Duodenal mucosa (tissue), 2 donors: ENCODE results near the gene RNF187.
A peak's percentile ranks its signal among the peaks of the same experiment; 100 is the strongest.

ENCODE experiments used
- H3K27ac ChIP-seq: one replicate; pipeline ENCODE4 v1.7.0; 2013; ENCODE audit warnings: low read depth, low read length
- H3K27me3 ChIP-seq, 2 donors: one replicate each; pipeline ENCODE4 v1.7.0; 2013; ENCODE audit warnings: low read length in 2 of 2, control low read depth in 1 of 2; ENCODE audit not compliant: insufficient read depth in 2 of 2, control insufficient read depth in 1 of 2
- H3K36me3 ChIP-seq, 2 donors: one replicate each; pipeline ENCODE4 v1.7.0; 2013; ENCODE audit warnings: low read length in 2 of 2, control low read depth in 1 of 2; ENCODE audit not compliant: insufficient read depth in 2 of 2, control insufficient read depth in 1 of 2
- H3K4me1 ChIP-seq, 2 donors: one replicate each; pipeline ENCODE4 v1.7.0; 2013; ENCODE audit warnings: low read length in 2 of 2, control low read depth in 1 of 2; ENCODE audit not compliant: insufficient read depth in 2 of 2, control insufficient read depth in 1 of 2
- H3K4me3 ChIP-seq, 2 donors: one replicate each; pipeline ENCODE4 v1.7.0; 2013; ENCODE audit warnings: low read length in 2 of 2, low read depth in 1 of 2
- H3K9ac ChIP-seq, 2 donors: one replicate each; pipeline ENCODE4 v1.7.0; 2013; ENCODE audit warnings: low read length in 2 of 2, low read depth in 1 of 2
- H3K9me3 ChIP-seq, 2 donors: one replicate each; pipeline ENCODE4 v1.7.0; 2013; ENCODE audit warnings: low read length in 2 of 2, control low read depth in 1 of 2; ENCODE audit not compliant: control insufficient read depth in 1 of 2

RNF187 gene

GRCh38 chr1:228483789-228484188 is 3.4 kb upstream of the RNF187 start:
- H3K27me3 ChIP-seq, result no peaks in the 10 kb centered on the region
- peaks cover 9 to 16% of the 10 kb centered on the region in 2 donors for H3K4me1 ChIP-seq
- no peak overlapping the region for H3K4me3 ChIP-seq
- no peak overlapping the region for H3K27ac ChIP-seq
- no peak overlapping the region for H3K9ac ChIP-seq
- no peaks in the 10 kb centered on the region for H3K9me3 ChIP-seq
- H3K36me3 ChIP-seq, result no peaks in the 10 kb centered on the region

GRCh38 chr1:228486596-228487335 is 416 bp upstream of the RNF187 start:
- Histone ChIP-seq H3K9ac (peak overlapping the region; percentile 92 to 97), H3K27ac (peak overlapping the region; percentile 100), H3K4me1 (peaks cover 14% of the 10 kb centered on the region in 2 donors), H3K4me3 (peak overlapping the region; percentile 99), H3K36me3 (peaks cover 5 to 17% of the 10 kb centered on the region in 2 donors), H3K27me3 (no peaks in the 10 kb centered on the region), H3K9me3 (no peaks in the 10 kb centered on the region)

- H3K27me3 ChIP-seq, result no peaks in the 10 kb centered on the region
- H3K9me3 ChIP-seq, result no peaks in the 10 kb centered on the region
- H3K27ac ChIP-seq, result no peak overlapping the region
- H3K36me3 ChIP-seq, result peaks cover 5 to 26% of the 10 kb centered on the region in 2 donors
- H3K4me3 ChIP-seq, result peak overlapping the region; percentile 80 to 99
- peak overlapping the region; percentile 72 to 79 for H3K9ac ChIP-seq
- peaks cover 14% of the 10 kb centered on the region in 2 donors for H3K4me1 ChIP-seq
Observed at GRCh38 chr1:228488125-228488817, 1.1 kb downstream of the RNF187 start.

GRCh38 chr1:228488818-228489674 is 1.9 kb downstream of the RNF187 start:
- Histone ChIP-seq H3K9ac (peak overlapping the region; percentile 72 to 79), H3K4me3 (peak overlapping the region; percentile 80 to 99), H3K27me3 (no peaks in the 10 kb centered on the region), H3K27ac (no peak overlapping the region), H3K36me3 (peaks cover 11 to 34% of the 10 kb centered on the region in 2 donors), H3K4me1 (peaks cover 14% of the 10 kb centered on the region in 2 donors), H3K9me3 (no peaks in the 10 kb centered on the region)

- no peaks in the 10 kb centered on the region for H3K9me3 ChIP-seq
- H3K4me3 ChIP-seq, result no peak overlapping the region
- H3K9ac ChIP-seq, result no peak overlapping the region
- H3K36me3 ChIP-seq, result peaks cover 13 to 46% of the 10 kb centered on the region in 2 donors
- H3K27me3 ChIP-seq, result no peaks in the 10 kb centered on the region
- H3K4me1 ChIP-seq, result peaks cover 14% of the 10 kb centered on the region in 2 donors
- no peak overlapping the region for H3K27ac ChIP-seq
Observed at GRCh38 chr1:228490120-228491078, 3.2 kb downstream of the RNF187 start.

- Histone ChIP-seq H3K4me3 (no peak overlapping the region), H3K27ac (no peak overlapping the region), H3K4me1 (peaks cover 10% of the 10 kb centered on the region in 2 donors), H3K36me3 (peaks cover 16 to 58% of the 10 kb centered on the region in 2 donors), H3K9ac (no peak overlapping the region), H3K27me3 (no peaks in the 10 kb centered on the region), H3K9me3 (no peaks in the 10 kb centered on the region)
Observed at GRCh38 chr1:228493141-228494043, 6.2 kb downstream of the RNF187 start.

- H3K4me3 ChIP-seq, result no peak overlapping the region
- H3K9me3 ChIP-seq, result no peaks in the 10 kb centered on the region
- H3K27ac ChIP-seq, result no peak overlapping the region
- H3K27me3 ChIP-seq, result no peaks in the 10 kb centered on the region
- peaks cover 16 to 58% of the 10 kb centered on the region in 2 donors for H3K36me3 ChIP-seq
- H3K4me1 ChIP-seq, result peaks cover 4% of the 10 kb centered on the region in 2 donors
- no peak overlapping the region for H3K9ac ChIP-seq
Observed at GRCh38 chr1:228494044-228494353, 6.8 kb downstream of the RNF187 start.

- no peaks in the 10 kb centered on the region for H3K9me3 ChIP-seq
- peaks cover 16 to 58% of the 10 kb centered on the region in 2 donors for H3K36me3 ChIP-seq
- H3K27ac ChIP-seq, result no peak overlapping the region
- H3K4me1 ChIP-seq, result no peaks in the 10 kb centered on the region
- H3K27me3 ChIP-seq, result no peaks in the 10 kb centered on the region
- no peak overlapping the region for H3K4me3 ChIP-seq
- H3K9ac ChIP-seq, result no peak overlapping the region
Observed at GRCh38 chr1:228494391-228494790, 7.2 kb downstream of the RNF187 start.
